Skin of body (tissue), 2 donors: ENCODE measurements around the gene PLCB1. TPM values are rescaled to one million over a fixed set of nuclear protein-coding genes. Genes with fewer than 3 reads are reported as not detected.
"Not testable (repeated sequence)": the region's sequence is repeated elsewhere in the genome, so short reads cannot be mapped to it uniquely, and the experiment has no call there.

Source experiments
- DNase-seq: peaks from one replicate; lab custom pipeline; 2025; lab: John Stamatoyannopoulos, UW
- total RNA-seq: library from RNA; depleted of rRNA; stranded (reverse); fragments of >200 nt; gene quantifications from one replicate; pipeline ENCODE4 v1.2.3, GENCODE V29; 2014

Gene PLCB1
- total RNA-seq, 1 donor from 2014 or later, result 23.8 TPM

DNA sequence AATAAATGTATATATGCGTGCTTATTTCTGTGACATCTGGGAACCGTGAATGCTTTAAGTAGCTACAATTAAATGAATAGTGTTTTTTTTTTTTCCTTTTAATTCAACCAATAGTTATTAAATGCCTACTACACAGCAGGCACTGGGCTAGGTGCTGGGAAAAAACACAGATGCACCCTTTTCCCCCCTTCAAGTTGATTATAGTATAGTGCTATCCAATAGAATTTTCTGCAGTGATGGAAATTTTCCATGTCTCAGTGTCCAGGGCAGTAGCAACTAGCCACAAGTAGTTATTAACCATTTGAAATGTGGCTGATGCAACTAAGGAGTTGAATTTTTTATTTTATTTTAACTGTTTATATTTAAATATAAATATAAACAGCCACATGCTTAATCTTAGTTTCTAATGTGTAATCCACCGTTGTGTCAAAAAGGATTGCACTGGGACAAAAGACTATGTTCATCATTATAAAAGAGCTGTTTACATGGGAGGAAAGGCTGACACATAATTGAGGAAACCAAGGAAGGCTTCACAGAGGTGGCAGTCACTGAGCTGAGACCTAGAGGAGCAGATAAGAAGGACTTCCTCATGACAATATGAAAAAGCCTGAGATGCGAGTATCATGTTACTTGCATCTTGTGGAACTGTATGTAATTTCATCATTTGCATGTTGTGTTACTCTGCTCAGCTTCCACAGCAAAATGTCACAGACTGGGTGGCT lies 675.6 kb downstream of the PLCB1 start:
- DNase-seq, result no peak

DNA sequence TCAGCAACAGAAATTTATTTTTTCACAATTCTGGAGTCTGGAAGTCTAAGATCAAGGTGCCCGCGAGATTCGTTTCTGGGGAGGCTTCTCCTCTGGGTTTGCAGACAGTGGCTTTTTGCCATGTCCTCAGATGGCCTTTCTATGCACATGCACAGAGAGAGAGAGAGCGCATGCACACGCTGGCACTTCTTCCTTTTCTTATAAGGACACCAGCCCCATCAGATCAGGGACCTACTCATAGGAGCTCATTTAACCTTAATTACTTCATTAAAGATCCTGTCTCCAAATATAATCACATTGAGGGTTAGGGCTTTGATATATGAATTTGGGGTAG lies 676.1 kb downstream of the PLCB1 start:
- DNase-seq, result no peak

- no peak for DNase-seq
These were observed 677.3 kb downstream of the PLCB1 start for GRCh38 chr20:8809107-8809953.

GRCh38 chr20:8811801-8812594 lies 679.9 kb downstream of the PLCB1 start:
- no peak for DNase-seq

DNA sequence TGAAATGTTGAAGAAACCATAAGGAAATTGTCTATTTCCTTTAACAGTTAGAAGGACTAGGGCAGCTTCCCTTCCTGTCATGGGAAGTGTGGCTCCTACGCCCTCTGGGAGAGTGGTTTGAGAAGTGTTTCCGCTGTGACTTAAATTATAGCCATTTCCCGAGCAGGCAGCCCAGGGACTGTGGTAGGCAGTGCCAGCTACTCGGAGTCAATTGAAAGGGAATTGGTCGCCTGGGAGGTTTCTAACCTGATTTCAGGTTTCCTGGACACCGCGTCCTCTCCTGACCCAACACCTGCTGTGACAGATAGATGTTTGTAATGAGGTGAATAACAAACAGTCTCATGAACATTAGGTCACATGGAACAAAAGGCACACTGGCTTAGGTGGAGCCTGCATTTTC lies 680.8 kb downstream of the PLCB1 start:
- no peak for DNase-seq

GRCh38 chr20:8815208-8815607 lies 683.1 kb downstream of the PLCB1 start:
- no peak for DNase-seq

GRCh38 chr20:8829256-8829655 lies 697.2 kb downstream of the PLCB1 start:
- DNase-seq, result no peak

GRCh38 chr20:8834294-8834693 lies 702.2 kb downstream of the PLCB1 start:
- not testable (repeated sequence) for DNase-seq

DNA sequence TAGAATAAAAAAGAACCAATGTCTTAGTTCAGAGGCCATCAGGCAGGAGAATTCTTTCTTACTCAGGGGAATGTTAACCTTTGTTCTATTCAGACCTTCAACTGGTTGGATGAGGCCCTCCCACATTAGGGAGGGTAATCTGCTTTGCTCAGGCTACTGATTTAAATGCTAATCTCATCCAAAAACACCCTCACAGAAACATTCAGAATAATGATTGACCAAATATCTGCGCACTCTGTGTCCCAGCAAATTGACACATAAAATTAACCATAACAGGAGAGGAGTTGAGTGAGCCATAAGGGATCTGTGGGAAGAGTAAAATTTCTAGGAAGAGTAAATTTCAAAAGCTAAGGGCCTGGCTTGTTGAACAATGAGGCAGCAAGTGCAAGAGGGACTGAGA lies 702.8 kb downstream of the PLCB1 start:
- DNase-seq, result no peak

DNA sequence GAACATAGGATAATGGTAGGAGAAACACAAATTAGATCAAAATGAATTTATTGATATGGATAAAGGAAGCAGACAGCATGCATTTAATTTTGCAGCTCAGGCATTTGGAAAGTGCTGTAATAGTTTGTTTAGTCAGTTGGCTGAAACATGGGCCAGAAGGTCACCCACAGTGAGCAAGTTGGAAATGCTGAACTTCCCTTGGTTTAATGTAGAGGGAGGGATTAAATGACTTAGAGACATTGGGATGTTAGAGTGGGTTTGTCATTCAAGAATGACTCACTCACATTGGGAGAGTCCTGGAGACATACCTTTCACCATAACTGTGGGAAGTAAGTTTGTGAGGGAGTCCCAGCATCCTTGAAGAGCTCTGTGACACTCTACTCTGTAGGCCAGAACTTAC lies 705.3 kb downstream of the PLCB1 start:
- DNase-seq, result no peak

GRCh38 chr20:8842525-8842924 lies 710.5 kb downstream of the PLCB1 start:
- DNase-seq, result no peak

DNA sequence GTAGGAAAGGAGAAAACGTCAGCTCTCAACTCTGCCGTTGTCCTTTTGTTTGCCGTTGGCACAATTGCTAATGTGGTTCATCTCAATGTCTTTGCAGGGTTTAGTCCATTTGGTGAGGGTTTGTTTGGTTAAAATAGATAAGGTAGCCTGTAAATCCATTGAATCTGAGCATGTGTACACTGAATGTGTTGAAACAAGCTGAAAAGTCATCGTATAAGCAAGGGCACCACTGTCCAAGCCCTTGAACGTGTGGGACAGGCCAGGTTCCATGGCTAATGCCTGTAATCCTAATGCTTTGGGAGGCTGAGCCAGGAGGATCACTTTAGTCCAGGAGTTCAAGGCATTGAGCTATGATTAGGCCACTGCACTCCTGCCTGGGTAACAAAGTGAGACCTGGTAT lies 712.1 kb downstream of the PLCB1 start:
- DNase-seq, result no peak

GRCh38 chr20:8849990-8850389 lies 717.9 kb downstream of the PLCB1 start:
- DNase-seq, result no peak

- DNase-seq, result no peak
These were observed 719.4 kb downstream of the PLCB1 start for GRCh38 chr20:8851446-8851845.

GRCh38 chr20:8851919-8852318 lies 719.9 kb downstream of the PLCB1 start:
- DNase-seq, result not testable (repeated sequence)

DNA sequence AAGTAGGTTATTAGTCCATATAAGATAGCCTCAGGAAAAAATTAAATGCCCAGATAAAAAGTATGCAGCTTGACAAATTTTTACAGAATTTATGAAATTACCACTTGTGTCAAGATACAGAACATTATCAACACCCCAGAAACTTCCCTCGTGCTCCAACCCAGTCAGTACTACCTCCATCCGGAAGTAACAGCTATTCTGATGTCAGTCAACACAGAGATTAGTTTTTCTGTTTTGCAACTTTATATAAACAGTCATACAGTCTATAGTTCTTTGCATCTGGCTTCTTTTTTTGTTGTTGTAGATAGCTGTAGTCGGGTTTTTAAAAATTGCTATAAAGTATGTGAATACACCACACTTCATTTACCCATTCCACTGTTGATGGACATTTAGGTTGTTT lies 721.1 kb downstream of the PLCB1 start:
- DNase-seq, result not testable (repeated sequence)

- peak; percentile 83 for DNase-seq
These were observed 721.8 kb downstream of the PLCB1 start for GRCh38 chr20:8853805-8854338.

DNA sequence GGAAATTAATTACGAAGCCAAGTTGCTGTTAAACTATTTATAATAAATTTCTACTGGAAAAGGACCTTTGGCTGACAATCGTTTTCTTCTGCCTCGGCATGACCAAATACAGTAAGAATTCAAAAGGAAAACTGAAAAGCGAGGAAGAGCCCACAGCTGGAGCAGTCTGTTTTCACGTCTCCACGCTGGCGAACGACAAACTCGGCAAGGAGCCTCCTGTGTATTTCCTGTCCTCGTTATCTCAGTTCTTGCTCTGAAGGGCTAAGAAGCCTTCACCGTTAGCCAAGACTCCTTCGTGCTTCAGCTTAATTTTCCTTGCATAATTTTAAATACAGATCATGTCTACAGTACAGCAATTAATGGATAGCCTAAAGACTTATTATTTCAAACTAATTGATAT lies 722.5 kb downstream of the PLCB1 start:
- peak; percentile 42 for DNase-seq

DNA sequence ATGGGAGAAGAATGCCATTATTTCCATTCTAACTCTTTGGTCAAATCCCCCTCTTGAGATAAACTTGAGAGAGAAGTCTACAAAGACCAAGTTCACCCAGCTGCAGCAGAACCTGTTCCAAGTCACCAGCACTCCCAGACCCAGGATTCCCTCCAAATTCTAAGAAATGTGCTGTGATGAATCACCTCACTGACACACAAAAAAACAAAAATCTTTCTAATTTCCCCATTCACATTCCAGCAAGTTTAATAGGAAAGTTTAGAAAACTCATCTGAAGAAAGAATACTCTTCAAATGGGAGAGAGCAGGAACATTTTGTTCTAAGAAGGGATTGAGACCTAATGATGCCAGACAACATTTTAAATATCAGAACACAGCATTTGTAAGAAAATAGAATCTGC lies 723.2 kb downstream of the PLCB1 start:
- no peak for DNase-seq

GRCh38 chr20:8856668-8857067 lies 724.6 kb downstream of the PLCB1 start:
- DNase-seq, result no peak

GRCh38 chr20:8858181-8858787 lies 726.2 kb downstream of the PLCB1 start:
- DNase-seq, result peak; percentile 23
